RWPE2 (cell line): ENCODE measurements around the gene ZNF853.
"Not testable (repeated sequence)": the region's sequence is repeated elsewhere in the genome, so short reads cannot be mapped to it uniquely, and the experiment has no call there.

Source experiments
- ATAC-seq: fragments of 200-7000 bp; cut with Tn5 transposase; 3 replicates; pipeline ENCODE4 v1.9.1; 2021; ENCODE audit warnings: low read depth
- DNase-seq: peaks from one replicate; pipeline ENCODE4 v3.0.0-alpha.2; 2020; ENCODE audit warnings: low spot score
- H3K27ac ChIP-seq: fragments of 450-650 bp; 2 replicates; pipeline ENCODE4 v1.5.1; 2017; ENCODE audit warnings: mild to moderate bottlenecking; ENCODE audit not compliant: poor library complexity, severe bottlenecking
- H3K27me3 ChIP-seq: fragments of 250-450 bp; sonication (Bioruptor Pico); 2 replicates; pipeline ENCODE4 v1.5.1; 2021; ENCODE audit warnings: mild to moderate bottlenecking, moderate library complexity; ENCODE audit not compliant: insufficient read depth, poor library complexity, severe bottlenecking
- H3K36me3 ChIP-seq: fragments of 250-450 bp; sonication (Bioruptor Pico); 2 replicates; pipeline ENCODE4 v1.5.1; 2020; ENCODE audit warnings: low read depth, mild to moderate bottlenecking, moderate library complexity
- H3K4me1 ChIP-seq: fragments of 250-450 bp; sonication (Bioruptor Pico); 2 replicates; pipeline ENCODE4 v1.5.1; 2021; ENCODE audit warnings: mild to moderate bottlenecking, moderate library complexity; ENCODE audit not compliant: insufficient read depth, poor library complexity, severe bottlenecking
- H3K4me3 ChIP-seq: fragments of 250-450 bp; sonication (Bioruptor Pico); 2 replicates; pipeline ENCODE4 v1.5.1; 2021; ENCODE audit warnings: mild to moderate bottlenecking, moderate library complexity; ENCODE audit not compliant: severe bottlenecking
- H3K9me3 ChIP-seq: fragments of 250-450 bp; sonication (Bioruptor Pico); 2 replicates; pipeline ENCODE4 v1.5.1; 2021; ENCODE audit warnings: mild to moderate bottlenecking, moderate library complexity; ENCODE audit not compliant: severe bottlenecking
- CTCF ChIP-seq: fragments of 450-650 bp; IDR thresholded peaks from one replicate; pipeline ENCODE4 v1.5.1; 2017; ENCODE audit warnings: mild to moderate bottlenecking, moderate library complexity; ENCODE audit not compliant: poor library complexity, severe bottlenecking

Gene ZNF853

GRCh38 chr7:6654842-6655610, 39.6 kb downstream of the ZNF853 start:
- DNase-seq (no peak), ATAC-seq (no peak)
- H3K27ac ChIP-seq, result no peak overlapping the region
- H3K36me3 ChIP-seq, result peaks cover 9% of the 10 kb centered on the region
- H3K9me3 ChIP-seq, result no peaks in the 10 kb centered on the region
- no peak for TF ChIP-seq CTCF
- no peaks in the 10 kb centered on the region for H3K27me3 ChIP-seq
- no peaks in the 10 kb centered on the region for H3K4me1 ChIP-seq
- no peak overlapping the region for H3K4me3 ChIP-seq

GRCh38 chr7:6655636-6656385, 40.4 kb downstream of the ZNF853 start:
- TF ChIP-seq CTCF, result no peak
- Histone ChIP-seq H3K4me3 (no peak overlapping the region), H3K27ac (no peak overlapping the region), H3K4me1 (no peaks in the 10 kb centered on the region), H3K36me3 (peaks cover 9% of the 10 kb centered on the region), H3K9me3 (no peaks in the 10 kb centered on the region), H3K27me3 (no peaks in the 10 kb centered on the region)
- DNase-seq, result peak; percentile 38
- ATAC-seq, result no peak

GRCh38 chr7:6656413-6656812, 41.0 kb downstream of the ZNF853 start:
- Histone ChIP-seq H3K36me3 (peaks cover 9% of the 10 kb centered on the region), H3K4me1 (no peaks in the 10 kb centered on the region), H3K9me3 (no peaks in the 10 kb centered on the region), H3K4me3 (no peak overlapping the region), H3K27ac (no peak overlapping the region), H3K27me3 (no peaks in the 10 kb centered on the region)
- no peak for TF ChIP-seq CTCF
- ATAC-seq, result no peak
- no peak for DNase-seq

GRCh38 chr7:6658618-6659345, 43.4 kb downstream of the ZNF853 start:
- no peaks in the 10 kb centered on the region for H3K9me3 ChIP-seq
- no peak overlapping the region for H3K4me3 ChIP-seq

GRCh38 chr7:6670851-6671250, 55.4 kb downstream of the ZNF853 start:
- not testable (repeated sequence) for H3K36me3 ChIP-seq, ATAC-seq, H3K4me1 ChIP-seq, DNase-seq, H3K27ac ChIP-seq, H3K27me3 ChIP-seq, H3K4me3 ChIP-seq
- peaks cover 15% of the 10 kb centered on the region for H3K9me3 ChIP-seq

More at GRCh38 chr7:6658618-6659345, 43.4 kb downstream of the ZNF853 start:
- H3K4me1 ChIP-seq, result no peaks in the 10 kb centered on the region
- H3K27ac ChIP-seq, result no peak overlapping the region
- no peaks in the 10 kb centered on the region for H3K27me3 ChIP-seq
- TF ChIP-seq CTCF, result no peak
- peak; percentile 34 for ATAC-seq
- no peak for DNase-seq
- H3K36me3 ChIP-seq, result peaks cover 4% of the 10 kb centered on the region
